HL-60 (cell line): ENCODE results near the gene SH3RF3.

Source experiments
- DNase-seq, 2 experiments: peaks; one replicate each; pipeline ENCODE4 v3.0.0-alpha.2; 2010 to 2020; ENCODE audit warnings: low read depth in 1 of 2, low spot score in 1 of 2
- H3K27ac ChIP-seq: fragments of 250-450 bp; sonication (Bioruptor Pico); replicated peaks from 2 replicates; pipeline ENCODE4 v1.5.1; 2020; ENCODE audit warnings: mild to moderate bottlenecking, moderate library complexity
- H3K27me3 ChIP-seq: fragments of 250-450 bp; sonication (Bioruptor Pico); 2 replicates; pipeline ENCODE4 v1.5.1; 2021; ENCODE audit warnings: mild to moderate bottlenecking, moderate library complexity; ENCODE audit not compliant: insufficient read depth, poor library complexity, severe bottlenecking
- H3K4me3 ChIP-seq: replicated peaks from 2 replicates; pipeline ENCODE4 v1.5.1; 2011; ENCODE audit warnings: mild to moderate bottlenecking, control low read depth, low read length; ENCODE audit not compliant: insufficient read depth
- GABPA ChIP-seq: IDR thresholded peaks from 2 replicates; pipeline ENCODE4 v1.6.1; 2012; ENCODE audit warnings: low read depth
- POLR2AphosphoS5 ChIP-seq: IDR thresholded peaks from 2 replicates; pipeline ENCODE4 v1.6.1; 2012; ENCODE audit warnings: low read depth
- SPI1 ChIP-seq: IDR thresholded peaks from 2 replicates; pipeline ENCODE4 v1.6.1; 2012; ENCODE audit warnings: low read depth, mild to moderate bottlenecking, borderline replicate concordance
- TF ChIP-seq, protein P1 (sequence below): IDR thresholded peaks from one replicate; pipeline ENCODE4 v1.5.1; 2011; ENCODE audit warnings: low read length, control low read depth, inconsistent platforms; ENCODE audit not compliant: insufficient read depth
- TF ChIP-seq, protein P2 (sequence below): IDR thresholded peaks from 2 replicates; pipeline ENCODE4 v1.6.1; 2012; ENCODE audit warnings: low read depth; ENCODE audit not compliant: insufficient replicate concordance

The SH3RF3 gene

DNA sequence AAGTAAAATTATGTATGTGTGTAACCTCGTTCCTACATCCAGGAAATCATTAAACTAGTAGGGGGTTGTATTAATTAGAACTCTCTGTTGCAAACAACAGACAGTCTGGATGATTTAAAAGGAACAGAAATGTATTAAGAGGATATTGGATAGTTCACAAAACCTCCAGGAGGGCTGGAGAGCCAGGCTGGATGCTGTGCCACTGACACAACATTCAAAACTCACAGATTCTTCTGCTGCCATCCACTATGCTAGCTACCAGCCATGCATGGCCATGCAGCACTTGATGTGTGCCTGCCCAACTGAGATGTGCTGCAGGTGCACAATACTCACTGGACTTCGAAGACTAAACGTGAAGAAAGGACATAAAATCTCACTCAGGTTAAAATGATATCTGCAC lies 48.2 kb upstream of the SH3RF3 start:
- no peak overlapping the region for H3K4me3 ChIP-seq
- no peaks in the 10 kb centered on the region for H3K27me3 ChIP-seq
- H3K27ac ChIP-seq: no peak overlapping the region
- DNase-seq: no peak
- TF ChIP-seq GABPA: no peak
- TF ChIP-seq SPI1: no peak
- TF ChIP-seq, protein P1, sequence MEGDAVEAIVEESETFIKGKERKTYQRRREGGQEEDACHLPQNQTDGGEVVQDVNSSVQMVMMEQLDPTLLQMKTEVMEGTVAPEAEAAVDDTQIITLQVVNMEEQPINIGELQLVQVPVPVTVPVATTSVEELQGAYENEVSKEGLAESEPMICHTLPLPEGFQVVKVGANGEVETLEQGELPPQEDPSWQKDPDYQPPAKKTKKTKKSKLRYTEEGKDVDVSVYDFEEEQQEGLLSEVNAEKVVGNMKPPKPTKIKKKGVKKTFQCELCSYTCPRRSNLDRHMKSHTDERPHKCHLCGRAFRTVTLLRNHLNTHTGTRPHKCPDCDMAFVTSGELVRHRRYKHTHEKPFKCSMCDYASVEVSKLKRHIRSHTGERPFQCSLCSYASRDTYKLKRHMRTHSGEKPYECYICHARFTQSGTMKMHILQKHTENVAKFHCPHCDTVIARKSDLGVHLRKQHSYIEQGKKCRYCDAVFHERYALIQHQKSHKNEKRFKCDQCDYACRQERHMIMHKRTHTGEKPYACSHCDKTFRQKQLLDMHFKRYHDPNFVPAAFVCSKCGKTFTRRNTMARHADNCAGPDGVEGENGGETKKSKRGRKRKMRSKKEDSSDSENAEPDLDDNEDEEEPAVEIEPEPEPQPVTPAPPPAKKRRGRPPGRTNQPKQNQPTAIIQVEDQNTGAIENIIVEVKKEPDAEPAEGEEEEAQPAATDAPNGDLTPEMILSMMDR: no peak
- TF ChIP-seq, protein P2, sequence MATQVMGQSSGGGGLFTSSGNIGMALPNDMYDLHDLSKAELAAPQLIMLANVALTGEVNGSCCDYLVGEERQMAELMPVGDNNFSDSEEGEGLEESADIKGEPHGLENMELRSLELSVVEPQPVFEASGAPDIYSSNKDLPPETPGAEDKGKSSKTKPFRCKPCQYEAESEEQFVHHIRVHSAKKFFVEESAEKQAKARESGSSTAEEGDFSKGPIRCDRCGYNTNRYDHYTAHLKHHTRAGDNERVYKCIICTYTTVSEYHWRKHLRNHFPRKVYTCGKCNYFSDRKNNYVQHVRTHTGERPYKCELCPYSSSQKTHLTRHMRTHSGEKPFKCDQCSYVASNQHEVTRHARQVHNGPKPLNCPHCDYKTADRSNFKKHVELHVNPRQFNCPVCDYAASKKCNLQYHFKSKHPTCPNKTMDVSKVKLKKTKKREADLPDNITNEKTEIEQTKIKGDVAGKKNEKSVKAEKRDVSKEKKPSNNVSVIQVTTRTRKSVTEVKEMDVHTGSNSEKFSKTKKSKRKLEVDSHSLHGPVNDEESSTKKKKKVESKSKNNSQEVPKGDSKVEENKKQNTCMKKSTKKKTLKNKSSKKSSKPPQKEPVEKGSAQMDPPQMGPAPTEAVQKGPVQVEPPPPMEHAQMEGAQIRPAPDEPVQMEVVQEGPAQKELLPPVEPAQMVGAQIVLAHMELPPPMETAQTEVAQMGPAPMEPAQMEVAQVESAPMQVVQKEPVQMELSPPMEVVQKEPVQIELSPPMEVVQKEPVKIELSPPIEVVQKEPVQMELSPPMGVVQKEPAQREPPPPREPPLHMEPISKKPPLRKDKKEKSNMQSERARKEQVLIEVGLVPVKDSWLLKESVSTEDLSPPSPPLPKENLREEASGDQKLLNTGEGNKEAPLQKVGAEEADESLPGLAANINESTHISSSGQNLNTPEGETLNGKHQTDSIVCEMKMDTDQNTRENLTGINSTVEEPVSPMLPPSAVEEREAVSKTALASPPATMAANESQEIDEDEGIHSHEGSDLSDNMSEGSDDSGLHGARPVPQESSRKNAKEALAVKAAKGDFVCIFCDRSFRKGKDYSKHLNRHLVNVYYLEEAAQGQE: no peak
- no peak for TF ChIP-seq POLR2AphosphoS5

- DNase-seq: no peak
Measured at GRCh38 chr2:109081374-109081773, 47.6 kb upstream of the SH3RF3 start.

DNA sequence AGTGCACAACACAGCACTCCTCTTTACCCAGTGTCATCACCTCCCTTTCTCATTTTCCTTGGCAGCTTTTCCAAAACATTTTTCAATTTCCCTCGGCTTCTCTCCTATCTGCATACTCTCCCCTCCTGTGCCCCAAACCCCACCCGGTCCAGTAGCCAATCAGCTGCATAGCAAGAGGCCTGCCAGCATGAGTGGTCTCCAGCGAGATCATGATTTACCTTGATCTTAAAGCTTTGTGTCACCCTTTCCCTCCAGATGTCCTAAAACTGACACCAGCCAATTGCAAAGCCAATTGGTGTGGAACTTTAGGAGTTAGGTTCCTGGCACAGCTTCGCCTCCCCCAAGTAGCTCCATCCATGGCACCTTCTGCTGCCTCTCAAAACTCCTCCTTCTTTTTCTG lies 45.2 kb upstream of the SH3RF3 start:
- TF ChIP-seq GABPA (no peak), POLR2AphosphoS5 (no peak), SPI1 (no peak)
- TF ChIP-seq, protein P1: no peak
- TF ChIP-seq, protein P2: no peak

More at GRCh38 chr2:109081374-109081773, 47.6 kb upstream of the SH3RF3 start:
- Histone ChIP-seq H3K4me3 (no peak overlapping the region), H3K27ac (no peak overlapping the region), H3K27me3 (no peaks in the 10 kb centered on the region)
- no peak for TF ChIP-seq POLR2AphosphoS5
- no peak for TF ChIP-seq SPI1
- TF ChIP-seq, protein P2: no peak
- no peak for TF ChIP-seq GABPA
- TF ChIP-seq, protein P1: no peak

More for the DNA sequence above, 45.2 kb upstream of the SH3RF3 start:
- no peaks in the 10 kb centered on the region for H3K27me3 ChIP-seq
- no peak for DNase-seq
- no peak overlapping the region for H3K27ac ChIP-seq
- H3K4me3 ChIP-seq: no peak overlapping the region
